Right lobe of liver (tissue), 4 donors: Measurements from ENCODE around the gene LZTFL1.

Experiments
- POLR2A ChIP-seq: fragments of 450-650 bp; IDR thresholded peaks from one replicate; pipeline ENCODE4 v1.6.1; 2017; ENCODE audit warnings: antibody characterized with exemption, mild to moderate bottlenecking
- TF ChIP-seq, protein P1 (sequence below), 4 donors: fragments of 200-600 bp in 3 of 4; fragments of 450-650 bp in 1 of 4; IDR thresholded peaks; one replicate each; pipeline versions ENCODE4 v1.5.1 to v1.8.0; 2016 to 2022; ENCODE audit warnings: antibody characterized with exemption in 4 of 4, mild to moderate bottlenecking in 2 of 4
- donor health status: DM: no; HTN: no; CAD: no.
- donor health status: DM: no; HTN: no; CAD: no.
- donor health status: DM: no; HTN: yes; CAD: no.

GRCh38 chr3:45880725-45881077, 38.8 kb upstream of the LZTFL1 start:
- TF ChIP-seq, protein P1, sequence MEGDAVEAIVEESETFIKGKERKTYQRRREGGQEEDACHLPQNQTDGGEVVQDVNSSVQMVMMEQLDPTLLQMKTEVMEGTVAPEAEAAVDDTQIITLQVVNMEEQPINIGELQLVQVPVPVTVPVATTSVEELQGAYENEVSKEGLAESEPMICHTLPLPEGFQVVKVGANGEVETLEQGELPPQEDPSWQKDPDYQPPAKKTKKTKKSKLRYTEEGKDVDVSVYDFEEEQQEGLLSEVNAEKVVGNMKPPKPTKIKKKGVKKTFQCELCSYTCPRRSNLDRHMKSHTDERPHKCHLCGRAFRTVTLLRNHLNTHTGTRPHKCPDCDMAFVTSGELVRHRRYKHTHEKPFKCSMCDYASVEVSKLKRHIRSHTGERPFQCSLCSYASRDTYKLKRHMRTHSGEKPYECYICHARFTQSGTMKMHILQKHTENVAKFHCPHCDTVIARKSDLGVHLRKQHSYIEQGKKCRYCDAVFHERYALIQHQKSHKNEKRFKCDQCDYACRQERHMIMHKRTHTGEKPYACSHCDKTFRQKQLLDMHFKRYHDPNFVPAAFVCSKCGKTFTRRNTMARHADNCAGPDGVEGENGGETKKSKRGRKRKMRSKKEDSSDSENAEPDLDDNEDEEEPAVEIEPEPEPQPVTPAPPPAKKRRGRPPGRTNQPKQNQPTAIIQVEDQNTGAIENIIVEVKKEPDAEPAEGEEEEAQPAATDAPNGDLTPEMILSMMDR (IDR thresholded peaks at IDR 0.05) = no peak
- TF ChIP-seq POLR2A = no peak
